ENCODE measurements around the gene SEPTIN8.

The SEPTIN8 gene

GRCh38 chr5:132782101-132782500 is 5.1 kb upstream of the SEPTIN8 start:
- no peak for DNase-seq (ENCODE audit: low read depth)

GRCh38 chr5:132781029-132781428 is 4.0 kb upstream of the SEPTIN8 start:
- DNase-seq (ENCODE audit: low read depth), result no peak

- no peak for DNase-seq (ENCODE audit: low read depth)
Measured at GRCh38 chr5:132780577-132780976, 3.5 kb upstream of the SEPTIN8 start.

DNA sequence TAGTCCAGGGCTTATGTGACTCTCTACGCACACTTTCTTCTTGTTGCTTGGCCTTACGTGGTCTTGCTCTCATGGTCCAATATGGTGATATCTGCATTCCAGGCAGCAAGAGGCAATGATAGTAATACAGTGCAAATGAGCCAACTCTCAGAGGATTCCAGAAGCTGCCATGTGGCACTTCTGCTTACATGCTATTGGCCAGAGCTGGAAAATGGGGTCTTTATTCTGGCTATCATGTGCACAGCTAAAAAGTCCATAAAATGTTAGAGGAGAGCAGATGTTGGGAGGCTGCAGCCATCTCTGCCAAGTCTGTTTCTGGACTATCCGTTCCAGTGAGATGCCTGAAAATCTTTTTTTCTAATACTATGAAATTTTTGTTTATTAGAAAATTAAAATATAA is 2.9 kb upstream of the SEPTIN8 start:
- no peak for DNase-seq (ENCODE audit: low read depth)

DNA sequence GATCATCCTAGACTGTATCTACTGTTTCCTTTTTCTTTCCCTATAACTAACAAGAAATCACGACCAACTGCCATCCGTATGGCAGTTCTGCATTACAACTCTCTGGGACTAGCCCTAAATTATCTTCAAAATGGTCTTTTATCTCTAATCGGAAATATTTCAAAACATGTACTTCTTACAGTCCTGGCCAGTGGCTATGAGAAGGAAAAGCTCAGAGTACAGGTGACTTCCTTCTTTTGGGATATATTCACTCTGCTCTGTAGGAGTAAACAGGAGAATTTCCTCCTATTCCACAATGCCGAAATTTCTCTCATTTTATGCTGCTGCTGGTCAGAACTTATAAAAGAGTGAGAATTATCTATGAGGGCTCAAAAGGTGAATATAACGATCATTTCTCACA is 1.8 kb upstream of the SEPTIN8 start:
- DNase-seq (ENCODE audit: low read depth), result no peak

DNA sequence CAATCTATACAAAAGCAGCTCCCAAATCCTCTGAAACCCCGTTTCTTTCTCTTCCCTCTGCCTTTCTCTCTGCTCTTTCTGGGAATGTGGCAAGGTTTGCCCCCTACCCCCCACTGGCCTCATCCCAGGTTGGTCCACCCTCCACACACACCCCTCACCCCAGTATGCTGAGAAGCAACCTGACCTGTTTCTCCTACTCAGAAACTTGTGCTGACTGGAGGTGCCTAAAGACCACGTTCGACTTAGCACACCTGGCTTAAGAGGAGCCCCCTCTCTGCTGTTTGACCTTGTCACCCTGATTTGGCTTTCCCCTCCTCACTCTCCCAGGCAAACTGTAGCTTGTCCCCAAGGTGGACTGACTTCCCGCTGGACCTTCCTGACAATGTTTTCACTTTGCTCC is 1.1 kb upstream of the SEPTIN8 start:
- DNase-seq (ENCODE audit: low read depth), result no peak

- no peak for DNase-seq (ENCODE audit: low read depth)
Measured at GRCh38 chr5:132776938-132777208, 166 bp downstream of the SEPTIN8 start.

- no peak for DNase-seq (ENCODE audit: low read depth)
Measured at GRCh38 chr5:132776131-132776937, 705 bp downstream of the SEPTIN8 start.

DNA sequence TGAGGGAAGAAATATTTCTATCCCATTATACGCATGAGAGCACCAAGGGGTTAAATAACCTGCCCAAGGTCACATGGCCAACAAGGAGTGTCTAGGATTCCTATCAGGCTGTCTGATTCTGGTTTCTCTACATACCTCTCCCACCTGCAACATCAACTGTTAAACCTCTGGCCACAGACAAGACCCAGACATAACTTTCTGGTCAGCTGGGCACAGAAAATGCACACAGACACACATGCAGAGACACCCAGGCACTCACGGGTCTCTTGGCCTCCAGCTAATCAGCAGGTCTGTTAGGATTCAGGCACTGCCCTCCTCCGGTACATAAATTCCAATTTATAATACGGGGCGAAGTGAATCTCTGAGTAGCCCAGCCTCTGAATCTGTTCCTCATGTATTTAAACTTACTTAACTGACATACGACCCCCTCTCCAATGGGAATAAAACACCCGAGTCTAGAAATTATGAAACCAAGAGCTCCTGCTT is 1.5 kb downstream of the SEPTIN8 start:
- DNase-seq (ENCODE audit: low read depth), result no peak

GRCh38 chr5:132774896-132775295 is 2.1 kb downstream of the SEPTIN8 start:
- DNase-seq (ENCODE audit: low read depth), result no peak

- DNase-seq (ENCODE audit: low read depth), result no peak
Measured at GRCh38 chr5:132774406-132774805, 2.6 kb downstream of the SEPTIN8 start.

GRCh38 chr5:132773601-132774355 is 3.3 kb downstream of the SEPTIN8 start:
- no peak for DNase-seq (ENCODE audit: low read depth)

- no peak for DNase-seq (ENCODE audit: low read depth)
Measured at GRCh38 chr5:132773114-132773513, 3.9 kb downstream of the SEPTIN8 start.

DNA sequence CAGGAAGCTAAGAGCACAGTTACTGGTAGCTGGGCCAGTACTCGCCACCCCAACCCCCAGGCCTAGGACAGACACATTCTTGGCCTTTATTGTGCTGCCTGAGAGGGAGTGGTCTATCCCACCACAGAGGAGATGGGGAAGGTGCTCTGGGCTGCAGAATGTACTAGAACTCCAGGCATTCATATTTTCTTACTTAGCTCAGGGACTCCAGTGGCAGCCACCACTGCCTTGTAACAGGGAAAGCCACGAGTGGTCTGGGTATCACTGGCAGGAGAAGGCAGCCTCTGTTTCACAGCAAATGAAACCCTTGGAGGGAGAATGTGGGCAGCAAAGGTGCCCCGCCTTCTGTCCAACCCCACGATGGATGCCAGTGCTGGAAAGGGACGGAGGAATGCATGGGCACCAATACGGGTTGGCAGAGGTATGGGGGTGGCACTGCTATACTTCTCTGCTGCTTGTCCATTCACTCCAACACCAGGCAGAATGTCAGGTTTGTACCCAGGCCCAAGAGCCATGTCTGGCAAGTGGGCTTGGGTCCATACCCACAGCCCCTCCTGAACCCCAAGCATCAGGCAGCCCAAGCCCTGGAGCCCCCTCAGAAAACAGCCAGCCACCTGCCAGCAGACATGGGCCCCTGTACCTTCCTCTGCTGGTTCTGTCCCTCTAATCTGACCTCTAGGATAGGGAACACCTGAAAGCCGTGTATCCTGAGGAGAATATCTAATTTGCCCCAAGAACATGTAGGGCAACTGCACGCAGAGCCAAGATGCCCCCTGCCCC is 4.6 kb downstream of the SEPTIN8 start:
- DNase-seq (ENCODE audit: low read depth), result no peak

- DNase-seq (ENCODE audit: low read depth), result no peak
Measured at GRCh38 chr5:132771503-132771998, 5.5 kb downstream of the SEPTIN8 start.

- DNase-seq (ENCODE audit: low read depth), result no peak
Measured at GRCh38 chr5:132770476-132771159, 6.4 kb downstream of the SEPTIN8 start.

DNA sequence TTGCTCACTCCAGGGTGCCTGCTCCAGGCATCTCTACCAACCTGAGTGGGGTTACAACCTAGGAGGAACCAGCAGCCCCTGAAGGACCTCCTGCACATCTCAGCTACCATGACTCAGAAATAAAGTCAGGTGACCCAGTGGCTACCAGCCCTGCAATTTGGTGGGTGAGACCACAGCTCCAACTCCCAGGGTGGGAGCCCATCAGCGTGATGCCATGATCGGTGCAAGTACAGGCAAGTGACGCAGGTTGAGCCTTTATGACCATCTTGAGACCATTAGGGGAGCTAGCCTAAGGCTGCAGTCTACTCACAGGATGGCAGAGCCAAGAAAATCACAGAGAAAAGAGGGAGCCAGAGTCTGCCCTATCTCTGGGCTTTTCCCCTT is 8.6 kb downstream of the SEPTIN8 start:
- no peak for DNase-seq (ENCODE audit: low read depth)

DNA sequence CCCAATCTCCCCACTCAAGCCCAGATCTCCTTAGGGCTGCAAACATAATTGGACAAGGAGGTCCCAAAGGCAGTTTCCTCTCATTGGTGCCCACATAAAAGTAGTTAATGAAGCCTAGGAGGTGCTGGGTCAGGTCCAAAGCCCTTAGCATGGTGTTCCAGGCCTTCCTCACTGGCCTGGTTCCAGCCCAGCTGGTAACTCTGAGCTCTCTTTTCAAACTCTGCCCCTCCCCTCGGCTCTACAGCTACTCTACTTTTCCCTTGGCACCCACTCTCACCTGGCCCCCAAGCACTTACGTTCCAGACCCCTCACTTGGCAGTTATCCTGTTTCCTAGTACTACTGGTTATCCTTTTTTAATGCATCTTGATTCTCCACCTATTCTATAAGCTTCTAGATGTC is 9.9 kb downstream of the SEPTIN8 start:
- no peak for DNase-seq (ENCODE audit: low read depth)

GRCh38 chr5:132766806-132767055 is 10.3 kb downstream of the SEPTIN8 start:
- no peak for DNase-seq (ENCODE audit: low read depth)

- no peak for DNase-seq (ENCODE audit: low read depth)
Measured at GRCh38 chr5:132766020-132766805, 10.8 kb downstream of the SEPTIN8 start.

- no peak for DNase-seq (ENCODE audit: low read depth)
Measured at GRCh38 chr5:132765311-132766019, 11.6 kb downstream of the SEPTIN8 start.
